ENCODE results near the gene ICA1. TPM values are rescaled to one million over a fixed set of nuclear protein-coding genes. Genes with fewer than 3 reads are reported as not detected.

ICA1 gene
- polyA plus RNA-seq, 2 of the 4 experiments (the other 2 are of a cell fraction): 0.66 to 2.0 TPM

DNA sequence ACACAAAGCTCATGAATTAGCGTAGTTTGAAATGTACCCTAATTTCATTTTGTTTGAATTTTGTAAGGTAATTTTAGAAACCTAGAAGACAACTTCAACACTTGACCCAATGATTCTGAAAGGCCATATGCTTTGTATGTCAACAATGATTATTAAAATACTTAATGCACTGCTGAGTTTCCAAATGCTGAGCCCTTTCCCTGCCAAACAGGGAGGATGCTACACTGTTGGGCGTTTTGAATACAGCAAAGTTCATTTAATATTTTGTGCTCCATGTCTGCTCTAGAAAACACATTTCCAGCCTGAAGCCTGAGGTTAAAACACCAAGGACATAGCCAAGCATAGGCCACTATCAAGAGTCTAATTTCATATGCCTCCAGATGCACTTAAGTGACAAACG is 99.8 kb downstream of the ICA1 start:
- CTCF ChIA-PET: no interaction called here
- no peak for ATAC-seq
- Histone ChIP-seq H3K4me2 (no peak overlapping the region), H3K4me3 (no peak overlapping the region), H3K9me3 (no peaks in the 10 kb centered on the region), H3K27ac (no peak overlapping the region), H3K4me1 (no peaks in the 10 kb centered on the region)
- no peak for TF ChIP-seq CEBPB (IDR thresholded peaks at IDR 0.05)
- TF ChIP-seq FOXS1 (CRISPR knock-in tag; IDR thresholded peaks at IDR 0.05): no peak
- no peak for TF ChIP-seq MAZ (IDR thresholded peaks at IDR 0.05; ENCODE audit: borderline replicate concordance, low read depth, low read length)
- TF ChIP-seq, protein P1, sequence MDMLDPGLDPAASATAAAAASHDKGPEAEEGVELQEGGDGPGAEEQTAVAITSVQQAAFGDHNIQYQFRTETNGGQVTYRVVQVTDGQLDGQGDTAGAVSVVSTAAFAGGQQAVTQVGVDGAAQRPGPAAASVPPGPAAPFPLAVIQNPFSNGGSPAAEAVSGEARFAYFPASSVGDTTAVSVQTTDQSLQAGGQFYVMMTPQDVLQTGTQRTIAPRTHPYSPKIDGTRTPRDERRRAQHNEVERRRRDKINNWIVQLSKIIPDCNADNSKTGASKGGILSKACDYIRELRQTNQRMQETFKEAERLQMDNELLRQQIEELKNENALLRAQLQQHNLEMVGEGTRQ (IDR thresholded peaks at IDR 0.05): no peak
- TF ChIP-seq ZNF302 (CRISPR knock-in tag; IDR thresholded peaks at IDR 0.05): no peak
- no peak for TF ChIP-seq CBX8 (IDR thresholded peaks at IDR 0.05)
- no peak for TF ChIP-seq EHF (CRISPR knock-in tag; IDR thresholded peaks at IDR 0.05)
- TF ChIP-seq BCL3 (IDR thresholded peaks at IDR 0.05): no peak
- no peak for TF ChIP-seq NR3C1 (IDR thresholded peaks at IDR 0.05)
- TF ChIP-seq RCOR1 (IDR thresholded peaks at IDR 0.05; ENCODE audit: low read depth, low read length): no peak
- no peak for TF ChIP-seq NFE2L2 (conservative IDR thresholded peaks at IDR 0.05; ENCODE audit: low read length)
- TF ChIP-seq FOSB (CRISPR knock-in tag; IDR thresholded peaks at IDR 0.05): no peak
- TF ChIP-seq EP300 (IDR thresholded peaks at IDR 0.05): no peak
- TF ChIP-seq KDM1A (IDR thresholded peaks at IDR 0.05; ENCODE audit: low read depth): no peak
- WGBS (ENCODE audit: missing lambda C conversion rate): 27% methylated on average over 3 of the region's 3 CpGs
- FAIRE-seq: no peak
- POLR2A ChIA-PET: no interaction called here
- no peak for DNase-seq (ENCODE audit: low read depth in 1 of 2, low spot score in 1 of 2)

- no peaks in the 10 kb centered on the region for H3K9me3 ChIP-seq
- no peak overlapping the region for H3K27ac ChIP-seq
- H3K4me1 ChIP-seq: no peaks in the 10 kb centered on the region
- CTCF ChIA-PET: no interaction called here
- TF ChIP-seq HOXB5 (CRISPR knock-in tag; IDR thresholded peaks at IDR 0.05): no peak
- TF ChIP-seq MAFK (IDR thresholded peaks at IDR 0.05; ENCODE audit: partially characterized antibody): no peak
- TF ChIP-seq RARB (CRISPR knock-in tag; IDR thresholded peaks at IDR 0.05): no peak
- TF ChIP-seq KDM1A (IDR thresholded peaks at IDR 0.05; ENCODE audit: low read depth): no peak
- no peak for TF ChIP-seq EHF (CRISPR knock-in tag; IDR thresholded peaks at IDR 0.05)
- TF ChIP-seq NR3C1 (IDR thresholded peaks at IDR 0.05): no peak
- no peak for TF ChIP-seq SMC3 (IDR thresholded peaks at IDR 0.05)
- TF ChIP-seq BHLHE40 (IDR thresholded peaks at IDR 0.05; ENCODE audit: low read depth, low read length): no peak
- no peak overlapping the region for H3K4me3 ChIP-seq
- H3K4me2 ChIP-seq: no peak overlapping the region
- FAIRE-seq (no peak), ATAC-seq (no peak), DNase-seq (ENCODE audit: low read depth in 1 of 2, low spot score in 1 of 2) (no peak)
- 35% methylated on average over 4 of the region's 4 CpGs for WGBS (ENCODE audit: missing lambda C conversion rate)
- POLR2A ChIA-PET: no interaction called here
Measured at GRCh38 chr7:8161364-8161828, 100.6 kb downstream of the ICA1 start.

GRCh38 chr7:8160779-8161345 is 101.1 kb downstream of the ICA1 start:
- no peak for ATAC-seq
- no peaks in the 10 kb centered on the region for H3K9me3 ChIP-seq
- no peak for TF ChIP-seq KDM5A (IDR thresholded peaks at IDR 0.05)
- TF ChIP-seq BCL3 (IDR thresholded peaks at IDR 0.05): no peak
- TF ChIP-seq TFCP2L1 (CRISPR knock-in tag; IDR thresholded peaks at IDR 0.05): no peak
- TF ChIP-seq HOXB13 (CRISPR knock-in tag; IDR thresholded peaks at IDR 0.05; ENCODE audit: low read depth): no peak
- TF ChIP-seq ESRRA (IDR thresholded peaks at IDR 0.05; ENCODE audit: borderline replicate concordance, low read length): no peak
- TF ChIP-seq PHF8 (IDR thresholded peaks at IDR 0.05; ENCODE audit: borderline replicate concordance, low read depth): no peak
- no peak for TF ChIP-seq MAFK (IDR thresholded peaks at IDR 0.05; ENCODE audit: partially characterized antibody)
- TF ChIP-seq NPAS2 (CRISPR knock-in tag; IDR thresholded peaks at IDR 0.05; ENCODE audit: borderline replicate concordance): no peak
- TF ChIP-seq CEBPB (IDR thresholded peaks at IDR 0.05): no peak
- TF ChIP-seq, protein P2, sequence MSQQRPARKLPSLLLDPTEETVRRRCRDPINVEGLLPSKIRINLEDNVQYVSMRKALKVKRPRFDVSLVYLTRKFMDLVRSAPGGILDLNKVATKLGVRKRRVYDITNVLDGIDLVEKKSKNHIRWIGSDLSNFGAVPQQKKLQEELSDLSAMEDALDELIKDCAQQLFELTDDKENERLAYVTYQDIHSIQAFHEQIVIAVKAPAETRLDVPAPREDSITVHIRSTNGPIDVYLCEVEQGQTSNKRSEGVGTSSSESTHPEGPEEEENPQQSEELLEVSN (IDR thresholded peaks at IDR 0.05; ENCODE audit: borderline replicate concordance, low read depth): no peak
- WGBS (ENCODE audit: missing lambda C conversion rate): 23% methylated on average over 7 of the region's 7 CpGs
- H3K4me3 ChIP-seq: no peak overlapping the region
- no peak for FAIRE-seq
- no peak overlapping the region for H3K27ac ChIP-seq
- CTCF ChIA-PET: no interaction called here
- DNase-seq (ENCODE audit: low read depth in 1 of 2, low spot score in 1 of 2): no peak
- POLR2A ChIA-PET: no interaction called here
- no peaks in the 10 kb centered on the region for H3K4me1 ChIP-seq
- no peak overlapping the region for H3K4me2 ChIP-seq
